ENCODE results near the gene LANCL2. TPM values are rescaled to one million over a fixed set of nuclear protein-coding genes. Genes with fewer than 3 reads are reported as not detected.

The LANCL2 gene
- total and polyA plus RNA-seq, 9 of the 15 experiments (the other 6 are each of a cell fraction or from before 2014, with no cell fraction given): 5.3 to 18.5 (median 13.5) TPM

GRCh38 chr7:55336540-55336939 lies 28.6 kb upstream of the LANCL2 start (continued):
- TF ChIP-seq TCF7 (IDR thresholded peaks at IDR 0.05; ENCODE audit: borderline replicate concordance): no peak
- no peak for TF ChIP-seq FOXP4 (CRISPR knock-in tag; IDR thresholded peaks at IDR 0.05; ENCODE audit: borderline replicate concordance)
- no peak for TF ChIP-seq PHF20 (IDR thresholded peaks at IDR 0.05; ENCODE audit: partially characterized antibody)

DNA sequence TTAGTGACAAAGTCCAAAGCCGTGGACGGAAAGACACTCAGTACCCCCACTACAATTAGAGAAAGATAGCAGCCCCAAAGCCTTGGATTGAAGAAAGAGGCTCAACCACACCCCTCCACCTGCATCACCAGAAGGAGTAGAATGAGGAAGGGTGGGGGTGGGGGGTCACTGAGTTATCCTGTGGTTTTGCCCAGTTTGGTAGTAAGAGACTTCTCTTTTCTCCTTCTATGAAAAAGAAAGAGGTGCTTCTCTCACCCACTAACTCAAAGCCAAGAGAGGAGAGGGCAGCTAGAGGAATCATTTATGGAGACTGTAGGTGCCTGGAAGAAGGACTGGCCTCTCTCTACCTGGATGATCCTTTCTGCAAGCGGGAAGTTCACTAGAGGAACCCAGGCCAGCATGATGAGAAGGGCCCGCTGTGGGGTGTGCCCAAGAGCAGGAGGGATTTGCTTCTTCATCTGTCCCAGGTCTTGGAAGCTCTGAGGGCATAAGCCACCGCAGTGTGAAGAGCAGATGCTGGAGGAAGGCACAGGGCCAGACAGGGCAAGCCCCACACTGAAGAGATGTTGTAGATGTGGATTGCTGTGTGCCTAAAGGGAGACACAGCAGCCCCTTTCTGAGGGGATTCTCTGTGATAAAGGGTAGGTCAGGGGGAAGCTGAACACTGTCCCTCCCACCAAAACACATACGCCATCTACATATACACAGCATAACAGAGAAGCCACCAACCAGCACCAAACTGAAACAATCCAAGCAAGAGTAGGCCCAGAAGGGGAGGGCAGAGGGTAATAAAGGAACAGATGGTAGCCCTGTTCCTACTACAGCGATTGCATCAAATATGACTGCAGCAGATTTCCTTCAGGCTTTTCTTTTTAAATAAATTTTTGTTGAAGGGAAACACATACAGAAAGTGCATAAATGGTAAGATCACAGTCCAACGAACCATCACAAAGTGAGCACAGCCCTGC lies 25.8 kb upstream of the LANCL2 start:
- intact Hi-C loops (cut with micrococcal nuclease): no loop called here
- H3K27me3 ChIP-seq (ENCODE audit: control insufficient read depth in 2 of 2, insufficient read depth in 2 of 2, low read length in 2 of 2): peaks cover 3 to 25% of the 10 kb centered on the region in 2 experiments; a peak in 3 of 5 replicates
- TF ChIP-seq MAZ (CRISPR knock-in tag; conservative IDR thresholded peaks at IDR 0.05 in 1 of 2, IDR thresholded peaks at IDR 0.05 in 1 of 2): no peak
- no peak for TF ChIP-seq VEZF1 (CRISPR knock-in tag; IDR thresholded peaks at IDR 0.05)
- no peak for TF ChIP-seq TGIF2 (CRISPR knock-in tag; IDR thresholded peaks at IDR 0.05)
- no peak for TF ChIP-seq NFIX (CRISPR knock-in tag; IDR thresholded peaks at IDR 0.05; ENCODE audit: low read depth)
- TF ChIP-seq BRD4 (IDR thresholded peaks at IDR 0.05): no peak
- no peak for TF ChIP-seq YBX1 (IDR thresholded peaks at IDR 0.05)
- no peak for TF ChIP-seq KDM4B (IDR thresholded peaks at IDR 0.05; ENCODE audit: borderline replicate concordance in 2 of 2, low read depth in 1 of 2)
- TF ChIP-seq ZNF699 (CRISPR knock-in tag; IDR thresholded peaks at IDR 0.05; ENCODE audit: insufficient replicate concordance): no peak
- TF ChIP-seq KAT8 (IDR thresholded peaks at IDR 0.05; ENCODE audit: low read depth): no peak
- TF ChIP-seq FOXM1 (IDR thresholded peaks at IDR 0.05; ENCODE audit: low read depth): no peak
- TF ChIP-seq FOXM1 (CRISPR knock-in tag; IDR thresholded peaks at IDR 0.05; ENCODE audit: low read depth): no peak
- TF ChIP-seq, protein P1, sequence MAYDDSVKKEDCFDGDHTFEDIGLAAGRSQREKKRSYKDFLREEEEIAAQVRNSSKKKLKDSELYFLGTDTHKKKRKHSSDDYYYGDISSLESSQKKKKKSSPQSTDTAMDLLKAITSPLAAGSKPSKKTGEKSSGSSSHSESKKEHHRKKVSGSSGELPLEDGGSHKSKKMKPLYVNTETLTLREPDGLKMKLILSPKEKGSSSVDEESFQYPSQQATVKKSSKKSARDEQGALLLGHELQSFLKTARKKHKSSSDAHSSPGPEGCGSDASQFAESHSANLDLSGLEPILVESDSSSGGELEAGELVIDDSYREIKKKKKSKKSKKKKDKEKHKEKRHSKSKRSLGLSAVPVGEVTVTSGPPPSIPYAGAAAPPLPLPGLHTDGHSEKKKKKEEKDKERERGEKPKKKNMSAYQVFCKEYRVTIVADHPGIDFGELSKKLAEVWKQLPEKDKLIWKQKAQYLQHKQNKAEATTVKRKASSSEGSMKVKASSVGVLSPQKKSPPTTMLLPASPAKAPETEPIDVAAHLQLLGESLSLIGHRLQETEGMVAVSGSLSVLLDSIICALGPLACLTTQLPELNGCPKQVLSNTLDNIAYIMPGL (CRISPR knock-in tag; IDR thresholded peaks at IDR 0.05): no peak

More for the DNA sequence above, 25.8 kb upstream of the LANCL2 start:
- no TSS peak for BruUV-seq (replicated peaks)
- FAIRE-seq: no peak
- Histone ChIP-seq H3K79me2 (ENCODE audit: control insufficient read depth, insufficient read depth, low read length) (no peaks in the 10 kb centered on the region), H3K27ac (ENCODE audit: extremely low read depth, low read depth, low read length) (no peak overlapping the region), H3K4me3 (no peak overlapping the region), H3K4me1 (replicated peaks in 1 of 2; ENCODE audit: control insufficient read depth in 2 of 2, insufficient read depth in 2 of 2, low read length in 2 of 2) (peaks cover 0 to 22% of the 10 kb centered on the region in 2 experiments; a peak in 2 of 5 replicates), H3K9me1 (ENCODE audit: control insufficient read depth, insufficient read depth, low read length) (no peaks in the 10 kb centered on the region), H3K36me3 (ENCODE audit: control insufficient read depth, insufficient read depth, low read length) (no peaks in the 10 kb centered on the region), H3K9me3 (replicated peaks; ENCODE audit: control insufficient read depth, insufficient read depth, low read depth, low read length) (no peaks in the 10 kb centered on the region), H4K20me1 (replicated peaks; ENCODE audit: control insufficient read depth, insufficient read depth, low read length) (no peaks in the 10 kb centered on the region), H3K9ac (ENCODE audit: insufficient read depth in 1 of 2, low read depth in 2 of 2, low read length in 2 of 2) (no peak overlapping the region), H2AFZ (ENCODE audit: low read depth, low read length) (no peak overlapping the region), H3K4me2 (ENCODE audit: insufficient read depth, low read length) (no peak overlapping the region)
- no peak for DNase-seq (ENCODE audit: extremely low read depth in 1 of 4, low spot score in 3 of 4)
- in situ Hi-C loops (cut with MboI): no loop called here
- ChIA-PET POLR2A (no interaction called here), CTCF (ENCODE audit: low intra/inter-chr PET ratio) (no interaction called here)
- 3% methylated on average over 8 of the region's 8 CpGs for WGBS (ENCODE audit: insufficient coverage, low coverage, missing lambda C conversion rate)
- no peak for ATAC-seq
